ENCODE results near the gene PADI4. TPM values are rescaled to one million over a fixed set of nuclear protein-coding genes. Genes with fewer than 3 reads are reported as not detected.

The PADI4 gene
- total and polyA plus RNA-seq, 2 donors (not counting 1 experiment from before 2014, with no cell fraction given), result not detected

DNA sequence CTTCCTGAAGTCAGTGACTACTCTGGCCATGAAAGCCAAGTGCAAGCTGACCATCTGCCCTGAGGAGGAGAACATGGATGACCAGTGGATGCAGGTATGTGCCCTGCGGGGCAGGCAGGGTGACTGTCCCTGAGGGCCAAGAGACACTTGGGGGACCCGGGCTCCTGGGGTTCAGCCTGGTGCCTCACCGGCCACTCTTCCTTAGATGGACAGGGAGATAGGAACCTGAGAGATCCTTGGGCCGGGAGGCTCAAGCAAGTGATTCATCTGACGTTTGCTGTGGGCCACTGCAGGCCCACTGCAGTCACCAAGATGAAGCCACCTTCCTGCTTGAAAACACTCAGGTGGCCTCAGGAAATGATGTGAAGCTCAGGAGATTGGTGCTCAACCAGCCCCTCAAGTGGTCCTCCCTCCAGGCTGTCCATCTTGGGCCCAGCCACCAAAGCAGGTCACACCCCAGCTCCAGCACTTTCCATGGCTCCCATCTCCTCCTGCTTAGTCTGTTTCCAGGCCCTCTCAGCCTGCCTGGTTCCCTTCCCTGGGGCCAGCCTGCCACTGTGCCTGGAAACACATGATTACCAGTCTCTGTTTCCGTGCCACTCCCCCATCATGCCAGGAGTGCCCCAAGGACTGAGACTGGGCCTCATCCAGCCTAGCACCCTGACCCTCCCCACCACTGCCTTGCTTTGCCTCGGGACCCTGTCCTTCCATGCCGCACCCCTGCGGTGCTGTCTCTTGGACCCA is 38.2 kb downstream of the PADI4 start:
- no peak overlapping the region for H3K4me3 ChIP-seq (replicated peaks in 1 of 4; ENCODE audit: control extremely low read depth in 1 of 4, insufficient read depth in 1 of 4, low read depth in 3 of 4, low read length in 4 of 4)
- H2AFZ ChIP-seq (ENCODE audit: low read length), result no peak overlapping the region
- no peaks in the 10 kb centered on the region for H3K9me3 ChIP-seq (ENCODE audit: control insufficient read depth, insufficient read depth, low read depth, low read length)
- H3K79me2 ChIP-seq (ENCODE audit: control insufficient read depth, insufficient read depth, low read length), result no peaks in the 10 kb centered on the region
- H3K27ac ChIP-seq (ENCODE audit: insufficient read depth, low read length), result no peak overlapping the region
- H4K20me1 ChIP-seq (ENCODE audit: control insufficient read depth, extremely low read depth, insufficient read depth, low read length), result no peaks in the 10 kb centered on the region
- H3K4me1 ChIP-seq (ENCODE audit: control insufficient read depth, extremely low read depth, insufficient read depth, low read length), result no peaks in the 10 kb centered on the region
- H3K36me3 ChIP-seq (ENCODE audit: control insufficient read depth, insufficient read depth, low read length), result no peaks in the 10 kb centered on the region
- DNase-seq (ENCODE audit: low read depth in 2 of 2), result no peak
- H3K4me2 ChIP-seq (ENCODE audit: extremely low read depth, insufficient read depth, low read length), result no peak overlapping the region
- no peak overlapping the region for H3K9ac ChIP-seq (ENCODE audit: insufficient read depth, low read length)
- TF ChIP-seq EZH2 (IDR thresholded peaks at IDR 0.05; ENCODE audit: low read length, missing control alignments), result no peak
- TF ChIP-seq, protein P1, sequence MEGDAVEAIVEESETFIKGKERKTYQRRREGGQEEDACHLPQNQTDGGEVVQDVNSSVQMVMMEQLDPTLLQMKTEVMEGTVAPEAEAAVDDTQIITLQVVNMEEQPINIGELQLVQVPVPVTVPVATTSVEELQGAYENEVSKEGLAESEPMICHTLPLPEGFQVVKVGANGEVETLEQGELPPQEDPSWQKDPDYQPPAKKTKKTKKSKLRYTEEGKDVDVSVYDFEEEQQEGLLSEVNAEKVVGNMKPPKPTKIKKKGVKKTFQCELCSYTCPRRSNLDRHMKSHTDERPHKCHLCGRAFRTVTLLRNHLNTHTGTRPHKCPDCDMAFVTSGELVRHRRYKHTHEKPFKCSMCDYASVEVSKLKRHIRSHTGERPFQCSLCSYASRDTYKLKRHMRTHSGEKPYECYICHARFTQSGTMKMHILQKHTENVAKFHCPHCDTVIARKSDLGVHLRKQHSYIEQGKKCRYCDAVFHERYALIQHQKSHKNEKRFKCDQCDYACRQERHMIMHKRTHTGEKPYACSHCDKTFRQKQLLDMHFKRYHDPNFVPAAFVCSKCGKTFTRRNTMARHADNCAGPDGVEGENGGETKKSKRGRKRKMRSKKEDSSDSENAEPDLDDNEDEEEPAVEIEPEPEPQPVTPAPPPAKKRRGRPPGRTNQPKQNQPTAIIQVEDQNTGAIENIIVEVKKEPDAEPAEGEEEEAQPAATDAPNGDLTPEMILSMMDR (conservative IDR thresholded peaks at IDR 0.05 in 1 of 2, IDR thresholded peaks at IDR 0.05 in 1 of 2; ENCODE audit: low read depth in 1 of 2, low read length in 2 of 2), result no peak
- no peaks in the 10 kb centered on the region for H3K27me3 ChIP-seq (ENCODE audit: control insufficient read depth, insufficient read depth, low read length)

DNA sequence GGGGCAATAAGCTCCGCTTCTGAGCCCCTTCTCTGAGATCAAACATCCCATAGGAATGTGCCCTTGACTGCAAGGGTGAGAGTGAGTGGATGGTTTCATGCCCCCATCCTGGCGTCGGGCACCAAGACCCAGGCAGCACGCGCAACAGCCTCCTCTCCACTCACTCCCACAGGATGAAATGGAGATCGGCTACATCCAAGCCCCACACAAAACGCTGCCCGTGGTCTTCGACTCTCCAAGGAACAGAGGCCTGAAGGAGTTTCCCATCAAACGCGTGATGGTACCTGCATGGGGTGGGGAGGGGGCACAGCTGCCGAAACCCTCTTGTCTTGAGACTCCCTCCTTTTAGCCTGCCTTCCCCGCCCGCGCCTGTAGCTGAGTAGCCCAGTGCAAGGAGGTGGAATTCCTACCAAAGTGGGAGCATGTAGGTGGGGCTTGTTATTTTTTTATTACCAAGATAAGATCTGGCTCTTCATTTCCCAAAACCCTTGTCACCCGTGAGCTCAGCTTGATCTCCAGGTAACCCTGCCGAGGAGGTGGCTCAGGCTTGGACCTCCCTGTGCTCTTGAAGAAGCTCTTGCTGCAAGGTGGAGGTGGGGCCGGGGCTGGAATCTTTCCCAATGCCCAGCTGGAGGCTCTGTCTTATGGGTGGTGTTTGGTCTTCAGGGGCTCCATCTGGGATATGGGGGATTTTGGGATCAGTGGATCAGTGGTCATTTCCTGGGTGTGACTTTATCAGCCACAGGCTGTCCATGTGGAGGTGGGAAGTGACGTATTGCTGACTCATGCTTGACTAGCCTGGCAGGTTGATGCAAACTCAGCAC is 40.0 kb downstream of the PADI4 start:
- Histone ChIP-seq H3K4me2 (ENCODE audit: extremely low read depth, insufficient read depth, low read length) (no peak overlapping the region), H3K79me2 (ENCODE audit: control insufficient read depth, insufficient read depth, low read length) (no peaks in the 10 kb centered on the region), H3K27me3 (ENCODE audit: control insufficient read depth, insufficient read depth, low read length) (no peaks in the 10 kb centered on the region), H3K4me3 (replicated peaks in 1 of 4; ENCODE audit: control extremely low read depth in 1 of 4, insufficient read depth in 1 of 4, low read depth in 3 of 4, low read length in 4 of 4) (no peak overlapping the region), H3K9ac (ENCODE audit: insufficient read depth, low read length) (no peak overlapping the region), H2AFZ (ENCODE audit: low read length) (no peak overlapping the region), H4K20me1 (ENCODE audit: control insufficient read depth, extremely low read depth, insufficient read depth, low read length) (no peaks in the 10 kb centered on the region), H3K4me1 (ENCODE audit: control insufficient read depth, extremely low read depth, insufficient read depth, low read length) (no peaks in the 10 kb centered on the region), H3K36me3 (ENCODE audit: control insufficient read depth, insufficient read depth, low read length) (no peaks in the 10 kb centered on the region), H3K27ac (ENCODE audit: insufficient read depth, low read length) (no peak overlapping the region), H3K9me3 (ENCODE audit: control insufficient read depth, insufficient read depth, low read depth, low read length) (no peaks in the 10 kb centered on the region)
- DNase-seq (ENCODE audit: low read depth in 2 of 2), result peak; percentile 19 to 69
- TF ChIP-seq, protein P1 (conservative IDR thresholded peaks at IDR 0.05 in 1 of 2, IDR thresholded peaks at IDR 0.05 in 1 of 2; ENCODE audit: low read depth in 1 of 2, low read length in 2 of 2), result no peak
- no peak for TF ChIP-seq EZH2 (IDR thresholded peaks at IDR 0.05; ENCODE audit: low read length, missing control alignments)

DNA sequence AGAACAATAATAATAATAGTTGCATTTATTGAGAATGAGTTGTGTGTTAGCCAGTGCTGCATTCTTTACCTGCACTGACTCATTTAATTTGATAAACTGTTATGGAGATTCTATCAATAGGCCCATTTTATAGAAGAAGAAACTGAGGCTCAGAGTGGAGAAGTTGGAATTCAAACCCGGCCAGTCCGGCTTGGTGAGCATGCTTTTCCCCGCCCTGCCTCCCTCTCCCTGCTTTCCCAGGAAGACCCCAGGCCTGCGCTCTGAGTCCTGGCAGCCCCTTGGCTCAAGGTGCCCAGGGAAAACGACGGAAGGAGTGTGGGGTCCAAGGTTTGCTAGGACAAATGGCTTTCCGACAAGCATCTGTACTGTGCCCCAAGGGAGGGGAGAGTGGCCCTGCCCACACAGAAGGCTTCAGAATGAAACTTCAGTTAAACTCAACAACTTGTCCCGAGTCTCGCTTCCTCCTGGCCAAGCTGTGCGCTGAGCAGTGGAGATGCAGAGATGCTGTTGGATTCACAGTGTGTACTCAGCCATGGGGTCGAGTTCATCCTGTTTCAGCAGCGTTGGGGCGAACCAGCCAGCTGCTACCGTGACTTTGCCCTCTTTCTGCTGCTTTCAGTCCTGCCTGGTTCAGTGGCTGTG is 40.7 kb downstream of the PADI4 start:
- Histone ChIP-seq H3K4me1 (ENCODE audit: control insufficient read depth, extremely low read depth, insufficient read depth, low read length) (no peaks in the 10 kb centered on the region), H3K4me2 (ENCODE audit: extremely low read depth, insufficient read depth, low read length) (no peak overlapping the region), H4K20me1 (ENCODE audit: control insufficient read depth, extremely low read depth, insufficient read depth, low read length) (no peaks in the 10 kb centered on the region), H2AFZ (ENCODE audit: low read length) (no peak overlapping the region), H3K36me3 (ENCODE audit: control insufficient read depth, insufficient read depth, low read length) (no peaks in the 10 kb centered on the region), H3K4me3 (replicated peaks in 1 of 4; ENCODE audit: control extremely low read depth in 1 of 4, insufficient read depth in 1 of 4, low read depth in 3 of 4, low read length in 4 of 4) (no peak overlapping the region), H3K9me3 (ENCODE audit: control insufficient read depth, insufficient read depth, low read depth, low read length) (no peaks in the 10 kb centered on the region), H3K27me3 (ENCODE audit: control insufficient read depth, insufficient read depth, low read length) (no peaks in the 10 kb centered on the region), H3K9ac (ENCODE audit: insufficient read depth, low read length) (no peak overlapping the region), H3K79me2 (ENCODE audit: control insufficient read depth, insufficient read depth, low read length) (no peaks in the 10 kb centered on the region), H3K27ac (ENCODE audit: insufficient read depth, low read length) (no peak overlapping the region)
- DNase-seq (ENCODE audit: low read depth in 2 of 2), result no peak
- no peak for TF ChIP-seq EZH2 (IDR thresholded peaks at IDR 0.05; ENCODE audit: low read length, missing control alignments)
- TF ChIP-seq, protein P1 (conservative IDR thresholded peaks at IDR 0.05 in 1 of 2, IDR thresholded peaks at IDR 0.05 in 1 of 2; ENCODE audit: low read depth in 1 of 2, low read length in 2 of 2), result no peak

All from fibroblast of lung (primary cell).